ENCODE measurements around the gene PDZD2.
A peak's percentile ranks its signal among the peaks of the same experiment; 100 is the strongest.

PDZD2 gene

GRCh38 chr5:31895199-31895820 lies 256.4 kb downstream of the PDZD2 start:
- Histone ChIP-seq H3K27me3 (ENCODE audit: insufficient read depth, low read length) (peaks cover 43% of the 10 kb centered on the region), H3K27ac (ENCODE audit: low read depth, low read length) (no peak overlapping the region), H3K4me3 (ENCODE audit: low read depth, low read length) (no peak overlapping the region), H2AFZ (ENCODE audit: low read length, unreplicated experiment) (no peak overlapping the region), H3K79me2 (ENCODE audit: control insufficient read depth, insufficient read depth, low read length, unreplicated experiment) (no peaks in the 10 kb centered on the region), H3K36me3 (ENCODE audit: insufficient read depth, low read length) (no peaks in the 10 kb centered on the region), H3K4me1 (ENCODE audit: control insufficient read depth, insufficient read depth, low read length, unreplicated experiment) (no peaks in the 10 kb centered on the region)

GRCh38 chr5:31898036-31898632 lies 259.2 kb downstream of the PDZD2 start:
- H3K79me2 ChIP-seq (ENCODE audit: control insufficient read depth, insufficient read depth, low read length, unreplicated experiment) = no peaks in the 10 kb centered on the region
- H3K27ac ChIP-seq (ENCODE audit: low read depth, low read length) = no peak overlapping the region
- no peaks in the 10 kb centered on the region for H3K36me3 ChIP-seq (ENCODE audit: insufficient read depth, low read length)
- peaks cover 53% of the 10 kb centered on the region for H3K27me3 ChIP-seq (ENCODE audit: insufficient read depth, low read length)
- H3K4me1 ChIP-seq (ENCODE audit: control insufficient read depth, insufficient read depth, low read length, unreplicated experiment) = no peaks in the 10 kb centered on the region
- H3K4me3 ChIP-seq (ENCODE audit: low read depth, low read length) = no peak overlapping the region
- H2AFZ ChIP-seq (ENCODE audit: low read length, unreplicated experiment) = no peak overlapping the region

- no peaks in the 10 kb centered on the region for H3K4me1 ChIP-seq (ENCODE audit: control insufficient read depth, insufficient read depth, low read length, unreplicated experiment)
- no peak overlapping the region for H3K4me3 ChIP-seq (ENCODE audit: low read depth, low read length)
- H3K27me3 ChIP-seq (ENCODE audit: insufficient read depth, low read length) = peaks cover 52% of the 10 kb centered on the region
- no peaks in the 10 kb centered on the region for H3K36me3 ChIP-seq (ENCODE audit: insufficient read depth, low read length)
- no peaks in the 10 kb centered on the region for H3K79me2 ChIP-seq (ENCODE audit: control insufficient read depth, insufficient read depth, low read length, unreplicated experiment)
- no peak overlapping the region for H2AFZ ChIP-seq (ENCODE audit: low read length, unreplicated experiment)
- H3K27ac ChIP-seq (ENCODE audit: low read depth, low read length) = no peak overlapping the region
Measured at GRCh38 chr5:31900296-31900865, 261.4 kb downstream of the PDZD2 start.

GRCh38 chr5:31901807-31902530 lies 263.0 kb downstream of the PDZD2 start:
- Histone ChIP-seq H3K36me3 (ENCODE audit: insufficient read depth, low read length) (no peaks in the 10 kb centered on the region), H3K79me2 (ENCODE audit: control insufficient read depth, insufficient read depth, low read length, unreplicated experiment) (no peaks in the 10 kb centered on the region), H3K27me3 (ENCODE audit: insufficient read depth, low read length) (peaks cover 41% of the 10 kb centered on the region), H3K4me3 (ENCODE audit: low read depth, low read length) (no peak overlapping the region), H3K27ac (ENCODE audit: low read depth, low read length) (no peak overlapping the region), H3K4me1 (ENCODE audit: control insufficient read depth, insufficient read depth, low read length, unreplicated experiment) (no peaks in the 10 kb centered on the region), H2AFZ (ENCODE audit: low read length, unreplicated experiment) (no peak overlapping the region)

DNA sequence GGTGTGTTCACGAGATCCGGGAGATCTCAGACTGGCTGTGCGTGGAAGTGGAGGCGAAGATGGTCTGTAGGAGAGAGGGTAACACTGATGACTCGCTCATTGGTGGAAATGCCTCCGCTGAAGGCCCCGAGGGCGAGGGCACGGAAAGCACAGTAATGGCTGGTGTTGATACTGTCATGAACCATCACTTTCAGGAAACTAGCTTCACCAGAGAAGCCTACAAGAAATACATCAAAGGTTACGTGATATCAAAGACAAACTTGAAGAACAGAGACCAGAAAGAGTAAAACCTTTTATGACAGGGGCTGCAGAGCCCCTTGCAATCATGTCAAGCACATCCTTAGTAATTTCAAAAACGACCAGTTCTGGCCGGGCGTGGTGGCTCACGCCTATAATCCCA lies 269.5 kb downstream of the PDZD2 start:
- Histone ChIP-seq H3K27me3 (ENCODE audit: insufficient read depth, low read length) (peaks cover 15% of the 10 kb centered on the region; the same call in 1 of the 2 replicates), H3K4me3 (ENCODE audit: low read depth, low read length) (no peak overlapping the region), H3K79me2 (ENCODE audit: control insufficient read depth, insufficient read depth, low read length, unreplicated experiment) (no peaks in the 10 kb centered on the region), H2AFZ (ENCODE audit: low read length, unreplicated experiment) (no peak overlapping the region), H3K4me1 (ENCODE audit: control insufficient read depth, insufficient read depth, low read length, unreplicated experiment) (no peaks in the 10 kb centered on the region), H3K27ac (ENCODE audit: low read depth, low read length) (no peak overlapping the region), H3K36me3 (ENCODE audit: insufficient read depth, low read length) (no peaks in the 10 kb centered on the region)

- H3K36me3 ChIP-seq (ENCODE audit: insufficient read depth, low read length) = no peaks in the 10 kb centered on the region
- H3K27ac ChIP-seq (ENCODE audit: low read depth, low read length) = no peak overlapping the region
- H3K27me3 ChIP-seq (ENCODE audit: insufficient read depth, low read length) = peaks cover 21% of the 10 kb centered on the region
Measured at GRCh38 chr5:31909073-31909472, 270.1 kb downstream of the PDZD2 start.

GRCh38 chr5:31911291-31912265 lies 272.6 kb downstream of the PDZD2 start:
- Histone ChIP-seq H2AFZ (ENCODE audit: low read length, unreplicated experiment) (no peak overlapping the region), H3K4me1 (ENCODE audit: control insufficient read depth, insufficient read depth, low read length, unreplicated experiment) (no peaks in the 10 kb centered on the region), H3K36me3 (ENCODE audit: insufficient read depth, low read length) (no peaks in the 10 kb centered on the region), H3K27me3 (ENCODE audit: insufficient read depth, low read length) (peaks cover 32% of the 10 kb centered on the region), H3K27ac (ENCODE audit: low read depth, low read length) (no peak overlapping the region), H3K79me2 (ENCODE audit: control insufficient read depth, insufficient read depth, low read length, unreplicated experiment) (no peaks in the 10 kb centered on the region), H3K4me3 (ENCODE audit: low read depth, low read length) (0 out of 2 replicates have a peak overlapping the region, but pooled peaks have one; percentile 21)

More at GRCh38 chr5:31909073-31909472, 270.1 kb downstream of the PDZD2 start:
- no peak overlapping the region for H2AFZ ChIP-seq (ENCODE audit: low read length, unreplicated experiment)
- H3K79me2 ChIP-seq (ENCODE audit: control insufficient read depth, insufficient read depth, low read length, unreplicated experiment) = no peaks in the 10 kb centered on the region
- no peak overlapping the region for H3K4me3 ChIP-seq (ENCODE audit: low read depth, low read length)
- H3K4me1 ChIP-seq (ENCODE audit: control insufficient read depth, insufficient read depth, low read length, unreplicated experiment) = no peaks in the 10 kb centered on the region

DNA sequence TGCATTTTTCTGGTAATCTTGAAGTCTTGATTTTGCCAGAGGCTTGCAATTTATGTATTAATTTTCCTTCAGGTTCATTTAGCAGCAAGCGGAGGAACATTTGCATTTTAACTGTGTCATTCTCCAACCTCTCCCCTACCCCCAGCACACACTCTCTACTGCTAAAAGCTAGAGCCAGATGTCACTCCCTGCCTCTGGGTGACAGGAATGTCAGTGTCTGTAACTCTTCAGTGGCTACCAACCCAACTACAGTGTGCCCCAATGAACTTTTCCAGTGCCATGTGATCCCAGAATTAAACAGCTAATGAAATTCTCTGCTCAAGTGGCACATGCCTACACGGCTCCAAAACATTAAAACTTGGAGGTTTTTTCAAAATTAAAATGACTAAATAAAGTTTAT lies 274.9 kb downstream of the PDZD2 start:
- Histone ChIP-seq H2AFZ (ENCODE audit: low read length, unreplicated experiment) (no peak overlapping the region), H3K4me1 (ENCODE audit: control insufficient read depth, insufficient read depth, low read length, unreplicated experiment) (no peaks in the 10 kb centered on the region), H3K27ac (ENCODE audit: low read depth, low read length) (no peak overlapping the region), H3K79me2 (ENCODE audit: control insufficient read depth, insufficient read depth, low read length, unreplicated experiment) (no peaks in the 10 kb centered on the region), H3K4me3 (ENCODE audit: low read depth, low read length) (no peak overlapping the region), H3K36me3 (ENCODE audit: insufficient read depth, low read length) (no peaks in the 10 kb centered on the region), H3K27me3 (ENCODE audit: insufficient read depth, low read length) (peaks cover 49% of the 10 kb centered on the region)

GRCh38 chr5:31916327-31916726 lies 277.4 kb downstream of the PDZD2 start:
- H2AFZ ChIP-seq (ENCODE audit: low read length, unreplicated experiment) = no peak overlapping the region
- H3K27me3 ChIP-seq (ENCODE audit: insufficient read depth, low read length) = peaks cover 50% of the 10 kb centered on the region
- H3K4me3 ChIP-seq (ENCODE audit: low read depth, low read length) = no peak overlapping the region

GRCh38 chr5:31918739-31919138 lies 279.8 kb downstream of the PDZD2 start:
- H3K36me3 ChIP-seq (ENCODE audit: insufficient read depth, low read length) = no peaks in the 10 kb centered on the region
- no peak overlapping the region for H2AFZ ChIP-seq (ENCODE audit: low read length, unreplicated experiment)
- no peaks in the 10 kb centered on the region for H3K79me2 ChIP-seq (ENCODE audit: control insufficient read depth, insufficient read depth, low read length, unreplicated experiment)
- no peak overlapping the region for H3K4me3 ChIP-seq (ENCODE audit: low read depth, low read length)
- peaks cover 3% of the 10 kb centered on the region for H3K4me1 ChIP-seq (ENCODE audit: control insufficient read depth, insufficient read depth, low read length, unreplicated experiment)
- H3K27ac ChIP-seq (ENCODE audit: low read depth, low read length) = no peak overlapping the region
- peaks cover 56% of the 10 kb centered on the region for H3K27me3 ChIP-seq (ENCODE audit: insufficient read depth, low read length)

More at GRCh38 chr5:31916327-31916726, 277.4 kb downstream of the PDZD2 start:
- no peak overlapping the region for H3K27ac ChIP-seq (ENCODE audit: low read depth, low read length)
- H3K36me3 ChIP-seq (ENCODE audit: insufficient read depth, low read length) = no peaks in the 10 kb centered on the region
- no peaks in the 10 kb centered on the region for H3K4me1 ChIP-seq (ENCODE audit: control insufficient read depth, insufficient read depth, low read length, unreplicated experiment)
- H3K79me2 ChIP-seq (ENCODE audit: control insufficient read depth, insufficient read depth, low read length, unreplicated experiment) = no peaks in the 10 kb centered on the region

All from ACC112 (cell line).